NCI-H1092 treated with DMSO at 0.1 percent for 48 hours (cell line): ENCODE data around the gene ATP6V1G1.
"Not testable (repeated sequence)": the region's sequence is repeated elsewhere in the genome, so short reads cannot be mapped to it uniquely, and the experiment has no call there.

Experiments used
- DNase-seq: peaks from one replicate; lab custom pipeline; 2025; lab: John Stamatoyannopoulos, UW

The ATP6V1G1 gene

DNA sequence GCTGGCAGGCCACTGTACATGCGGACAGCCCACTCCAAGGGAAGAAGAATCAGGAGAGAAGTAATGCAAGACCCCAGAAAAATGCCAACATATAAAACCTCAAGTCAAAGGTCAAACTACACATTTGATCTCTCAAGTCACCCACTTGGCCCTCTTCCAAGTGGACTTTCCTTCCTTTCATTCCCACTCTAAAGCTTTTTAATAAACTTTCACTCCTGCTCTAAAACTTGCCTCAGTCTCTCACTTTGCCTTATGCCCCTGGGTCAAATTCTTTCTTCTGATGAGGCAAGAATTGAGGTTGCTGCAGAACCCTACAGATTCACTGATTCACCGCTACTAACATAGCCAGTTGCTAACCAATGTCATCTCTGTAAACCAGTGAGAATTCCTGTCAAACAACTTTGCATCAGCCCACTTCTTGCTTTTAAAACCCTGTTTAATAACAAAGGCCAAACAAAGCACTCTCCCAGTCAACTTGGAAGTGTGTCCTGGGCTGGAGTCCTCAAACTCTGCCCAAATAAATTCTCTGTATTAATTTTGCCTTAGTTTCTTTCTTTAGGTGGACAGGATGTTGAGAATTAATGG lies 6.9 kb upstream of the ATP6V1G1 start:
- DNase-seq: no peak

DNA sequence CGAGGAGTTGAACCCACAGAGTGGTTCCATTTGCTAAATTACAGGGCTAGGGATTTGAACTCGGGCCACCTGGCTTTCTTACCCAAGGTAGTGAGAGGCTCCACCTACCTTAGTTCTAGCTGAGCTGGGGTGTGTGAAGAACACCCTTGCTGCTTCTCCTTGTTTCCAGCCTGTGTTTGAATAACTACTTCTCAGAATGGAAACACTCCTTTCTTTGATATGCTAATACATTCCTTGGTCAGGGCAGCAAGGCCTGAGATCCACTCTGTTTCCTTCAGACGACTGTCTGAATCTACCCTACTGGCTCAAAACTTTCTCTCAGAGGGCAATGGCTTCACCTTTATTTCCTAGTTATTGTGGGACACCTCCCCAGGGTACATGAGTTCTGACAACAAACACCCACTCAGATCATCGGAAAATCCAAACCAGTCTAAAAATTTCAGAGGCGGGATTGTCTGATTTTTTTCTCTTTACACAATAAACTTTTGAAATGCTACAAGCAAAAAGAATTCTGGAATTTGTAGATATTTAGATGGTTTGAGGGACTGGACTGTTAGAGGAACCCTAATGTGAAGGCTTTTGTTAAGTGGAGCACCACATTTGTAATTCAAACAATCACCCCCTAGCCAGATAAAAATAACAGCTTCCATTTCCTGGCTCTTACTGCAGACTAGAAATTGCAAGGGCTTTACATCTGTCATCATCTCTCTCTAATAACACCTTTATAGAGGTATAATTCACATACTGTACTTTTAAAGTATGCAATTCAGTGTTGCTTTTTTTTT lies 4.0 kb upstream of the ATP6V1G1 start:
- DNase-seq: no peak

DNA sequence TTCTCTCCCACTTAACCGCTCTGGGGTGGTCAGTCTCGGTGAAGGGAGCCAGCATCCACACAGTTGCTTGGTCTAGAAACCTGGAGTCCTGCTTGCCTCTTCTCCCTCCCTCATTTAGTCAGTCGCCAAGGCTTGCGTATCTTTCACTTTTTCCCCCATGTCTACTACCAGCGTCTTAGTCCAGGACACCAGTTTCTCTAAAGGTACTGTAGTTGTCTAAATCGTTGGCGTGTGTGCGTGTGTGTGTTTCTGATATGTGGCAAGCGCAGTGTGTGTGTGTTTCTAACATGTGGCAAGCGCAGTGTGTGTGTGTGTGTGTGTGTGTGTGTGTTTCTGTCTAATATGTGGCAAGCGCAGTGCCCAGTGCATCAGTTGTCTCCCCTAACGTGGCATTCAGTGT lies 641 bp downstream of the ATP6V1G1 start:
- DNase-seq: no peak

DNA sequence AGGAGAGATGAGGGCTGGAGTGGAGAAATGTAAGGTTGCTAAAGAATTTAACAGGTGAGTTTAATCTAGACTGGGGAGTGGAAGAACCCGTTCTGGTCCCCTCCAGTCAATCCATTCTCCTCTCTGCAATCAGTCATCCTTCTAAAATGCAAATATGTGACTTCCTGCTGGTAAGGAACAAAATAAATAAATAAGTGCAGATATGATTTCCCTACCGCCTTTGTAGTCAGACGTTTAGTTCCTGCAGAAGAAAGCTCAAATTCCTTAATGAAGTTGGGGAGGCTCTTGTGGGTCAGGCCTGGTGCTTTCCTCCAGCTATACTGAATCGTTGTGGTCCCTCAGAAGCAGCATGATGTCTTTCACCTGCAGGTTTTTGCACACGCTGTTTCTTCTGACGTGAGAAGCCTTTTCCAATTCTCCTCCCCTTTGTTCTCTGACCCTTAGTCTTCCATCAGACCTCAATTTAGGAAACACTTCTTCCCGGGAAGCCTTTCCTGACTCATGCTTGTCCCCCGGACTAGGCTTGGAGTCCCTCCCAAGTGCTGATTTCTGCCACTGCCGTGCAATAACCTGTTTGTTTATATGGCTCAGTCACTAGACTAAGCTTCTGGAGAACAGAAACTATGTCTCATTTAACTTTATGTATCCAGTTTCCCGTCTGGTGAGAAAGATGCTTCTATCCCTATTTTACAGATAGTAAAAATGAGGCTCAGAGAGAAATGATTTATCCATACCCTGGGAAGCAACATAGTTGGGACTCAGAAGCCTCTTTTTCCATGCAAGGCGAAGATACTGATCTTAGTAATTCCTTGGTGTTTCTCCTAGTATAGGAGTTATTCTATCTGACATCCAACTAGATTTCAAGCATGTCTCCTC lies 1.3 kb downstream of the ATP6V1G1 start:
- no peak for DNase-seq

DNA sequence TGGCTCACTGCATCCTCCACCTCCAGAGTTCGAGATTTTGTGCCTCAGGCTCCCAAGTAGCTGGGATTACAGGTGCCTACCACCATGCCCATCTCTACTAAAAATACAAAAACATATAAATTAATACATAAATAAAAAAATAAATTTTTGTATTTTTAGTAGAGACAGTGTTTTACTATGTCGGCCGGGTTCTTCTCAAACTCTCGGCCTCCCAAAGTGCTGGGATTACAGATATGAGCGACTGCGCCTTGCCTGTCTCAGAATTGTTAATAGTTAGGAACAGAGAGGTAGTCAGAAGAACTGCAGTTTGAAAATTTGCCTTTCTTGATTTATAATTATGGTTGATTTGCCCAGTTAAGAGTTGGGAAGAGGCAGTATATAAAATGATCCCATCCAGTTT lies 2.8 kb downstream of the ATP6V1G1 start:
- no peak for DNase-seq

DNA sequence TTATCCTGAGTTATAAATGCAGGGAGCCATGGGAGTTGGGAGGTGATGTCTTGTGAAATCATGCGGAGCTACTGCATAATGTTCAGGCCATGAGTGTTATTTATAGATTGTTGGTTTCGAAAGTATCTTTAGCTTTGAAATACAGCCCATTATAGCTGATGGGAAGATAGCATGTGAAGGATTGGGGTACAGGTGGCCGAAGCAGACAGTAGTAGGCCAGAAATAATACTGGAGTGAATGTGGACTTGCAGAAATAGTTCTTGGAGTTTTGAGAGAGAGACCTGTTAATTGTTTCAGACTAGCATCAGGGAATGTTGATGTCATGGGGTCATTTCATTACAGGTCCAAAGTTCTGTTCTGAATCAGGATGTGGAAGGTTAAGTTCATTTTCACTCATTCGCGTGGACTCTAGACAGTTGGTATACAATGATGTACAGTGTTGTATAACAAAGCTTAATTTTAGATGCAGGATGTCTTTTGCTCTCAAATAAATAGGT lies 3.8 kb downstream of the ATP6V1G1 start:
- no peak for DNase-seq

DNA sequence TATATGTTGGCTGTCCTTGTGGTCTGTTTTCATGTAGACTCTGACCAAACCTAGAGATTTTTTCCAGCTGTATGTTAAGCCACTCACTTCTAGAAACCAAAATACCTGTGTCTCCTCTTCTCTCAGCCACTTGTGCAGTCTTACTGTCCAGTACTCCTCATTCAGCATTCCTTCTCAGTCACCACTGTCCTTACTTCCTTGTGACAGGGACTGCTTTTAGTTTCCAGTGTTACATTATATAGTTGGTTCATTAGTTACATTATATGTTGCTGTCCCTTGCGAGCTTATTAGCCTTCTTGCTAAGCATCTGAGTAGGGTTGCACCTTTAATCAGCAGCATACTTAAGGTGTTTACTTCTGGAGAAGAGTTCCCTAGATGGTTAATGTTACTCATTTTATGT lies 4.3 kb downstream of the ATP6V1G1 start:
- no peak for DNase-seq

DNA sequence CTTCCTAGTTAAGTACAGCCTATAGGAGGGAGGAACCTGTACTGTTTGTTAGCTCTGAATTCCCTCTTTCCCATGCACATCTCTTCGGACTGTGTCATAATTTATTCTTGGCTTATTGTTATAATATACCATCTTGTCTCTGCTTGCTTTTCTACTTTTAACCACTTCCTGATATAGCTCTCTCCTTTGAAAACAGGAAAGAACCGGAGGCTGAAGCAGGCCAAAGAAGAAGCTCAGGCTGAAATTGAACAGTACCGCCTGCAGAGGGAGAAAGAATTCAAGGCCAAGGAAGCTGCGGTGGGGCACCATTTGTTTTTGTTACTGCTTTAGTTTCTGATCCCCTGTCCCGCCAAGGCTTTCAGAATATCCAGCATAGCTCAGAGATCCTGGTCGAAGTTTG lies 4.8 kb downstream of the ATP6V1G1 start:
- no peak for DNase-seq

DNA sequence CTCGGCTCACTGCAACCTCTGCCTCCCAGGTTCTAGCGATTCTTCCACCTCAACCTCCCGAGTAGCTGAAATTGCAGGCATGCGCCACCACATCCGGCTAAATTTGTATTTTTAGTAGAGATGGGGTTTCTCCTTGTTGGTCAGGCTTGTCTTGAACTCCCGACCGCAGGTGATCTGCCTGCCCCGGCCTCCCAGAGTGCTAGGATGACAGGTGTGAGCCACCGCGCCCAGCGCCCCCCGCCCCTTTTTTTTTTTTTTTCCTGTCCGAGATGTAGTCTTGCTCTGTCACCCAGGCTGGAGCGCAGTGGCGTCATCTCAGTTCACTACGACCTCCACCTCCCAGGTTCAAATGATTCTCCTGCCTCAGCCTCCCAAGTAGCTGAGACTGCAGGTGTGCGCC lies 6.6 kb downstream of the ATP6V1G1 start:
- no peak for DNase-seq

DNA sequence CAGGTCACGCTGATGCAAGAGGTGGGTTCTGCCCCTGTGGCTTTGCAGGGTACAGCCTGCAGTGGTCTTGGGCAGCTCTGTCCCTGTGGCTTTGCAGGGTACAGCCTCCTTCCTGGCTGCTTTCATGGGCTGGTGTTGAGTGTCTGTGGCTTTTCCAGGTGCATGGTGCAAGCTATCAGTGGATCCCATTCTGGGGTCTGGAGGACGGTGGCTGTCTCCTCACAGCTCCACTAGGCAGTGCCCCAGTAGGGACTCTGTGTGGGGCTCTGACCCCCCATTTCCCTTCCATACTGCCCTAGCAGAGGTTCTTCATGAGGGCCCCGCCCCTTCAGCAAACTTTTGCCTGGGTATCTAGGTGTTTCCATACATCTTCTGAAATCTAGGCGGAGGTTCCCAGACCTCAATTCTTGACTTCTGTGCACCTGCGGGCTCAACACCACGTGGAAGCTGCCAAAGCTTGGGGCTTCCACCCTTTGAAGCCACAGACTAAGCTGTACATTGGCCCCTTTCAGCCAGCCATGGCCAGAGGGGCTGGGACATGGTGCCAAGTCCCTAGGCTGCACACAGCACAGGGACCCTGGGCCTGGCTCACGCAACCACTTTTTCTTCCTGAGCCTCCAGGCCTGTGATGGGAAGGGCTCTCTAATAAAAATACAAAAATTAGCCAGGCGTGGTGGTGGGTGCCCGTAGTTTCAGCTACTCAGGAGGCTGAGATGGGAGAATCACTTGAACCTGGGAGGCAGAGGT lies 13.1 kb downstream of the ATP6V1G1 start:
- DNase-seq: not testable (repeated sequence)

DNA sequence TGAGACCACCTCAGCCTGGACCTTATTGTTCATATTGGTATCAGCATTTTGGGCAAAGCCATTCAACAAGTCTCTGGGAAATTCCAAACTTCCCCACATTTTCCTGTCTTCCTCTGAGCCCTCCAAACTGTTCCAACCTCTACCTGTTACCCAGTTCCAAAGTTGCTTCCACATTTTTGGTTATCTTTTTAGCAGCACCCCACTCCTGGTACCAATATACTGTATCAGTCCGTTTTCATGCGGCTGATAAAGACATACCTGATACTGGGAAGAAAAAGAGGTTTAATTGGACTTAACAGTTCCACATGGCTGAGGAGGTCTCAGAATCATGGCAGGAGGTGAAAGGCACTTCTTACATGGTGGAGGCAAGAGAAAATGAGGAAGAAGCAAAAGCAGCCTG lies 14.2 kb downstream of the ATP6V1G1 start:
- not testable (repeated sequence) for DNase-seq

DNA sequence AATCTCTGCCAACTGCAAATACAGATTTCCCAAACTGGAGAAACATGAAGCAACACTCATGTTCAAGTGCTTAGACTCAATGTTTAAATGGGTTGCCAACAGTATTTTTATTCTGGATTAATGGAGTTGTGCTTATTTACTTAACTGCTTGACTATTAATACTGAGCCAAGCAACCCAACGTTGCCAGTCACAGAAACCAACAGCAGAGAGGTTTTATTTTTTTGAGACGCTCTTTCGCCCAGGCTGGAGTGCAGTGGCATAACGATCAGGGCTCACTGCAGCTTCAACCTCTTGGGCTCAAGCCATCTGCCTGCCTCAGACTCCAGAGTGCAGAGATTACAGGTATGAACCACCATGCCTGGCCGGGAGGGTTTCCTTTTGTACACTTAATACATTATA lies 15.1 kb downstream of the ATP6V1G1 start:
- DNase-seq: peak; percentile 15

DNA sequence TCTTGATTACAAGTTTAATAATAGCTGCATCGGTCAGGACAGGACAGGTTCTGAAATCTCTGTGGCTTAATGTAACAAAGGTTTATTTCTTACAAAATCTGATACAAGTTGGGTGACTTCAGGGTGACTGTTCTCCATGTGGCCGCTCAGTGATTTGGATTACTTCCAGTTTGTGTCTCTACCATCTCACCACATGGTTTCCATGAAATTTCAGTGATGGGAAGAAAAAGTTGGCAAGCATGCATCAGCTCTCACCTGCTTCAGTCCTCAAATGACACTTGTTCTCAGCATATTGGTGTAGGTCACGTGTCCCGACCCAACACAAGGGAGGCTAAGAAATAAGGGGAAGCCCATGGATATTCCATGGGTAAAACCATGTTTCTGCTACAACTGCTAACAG lies 15.7 kb downstream of the ATP6V1G1 start:
- no peak for DNase-seq

DNA sequence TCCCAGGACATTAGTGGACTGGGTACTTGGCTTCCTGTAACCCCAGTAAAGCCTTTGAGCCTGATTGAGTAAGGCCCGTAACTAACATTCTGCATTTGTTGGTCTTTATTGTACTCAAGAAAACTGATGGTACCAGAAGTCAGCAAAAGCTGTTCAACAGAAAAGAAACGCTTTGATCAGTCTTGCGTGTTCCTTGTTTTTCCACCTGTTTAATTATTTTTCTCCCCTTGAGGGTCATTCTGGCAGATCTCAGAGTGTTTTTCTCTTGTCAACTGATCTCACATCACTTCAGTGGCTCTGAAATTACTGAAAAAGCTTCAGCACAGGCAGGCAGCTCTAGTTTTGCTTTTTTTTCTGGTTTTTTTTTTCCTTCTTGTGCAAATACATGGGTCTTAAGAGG lies 17.4 kb downstream of the ATP6V1G1 start:
- no peak for DNase-seq

DNA sequence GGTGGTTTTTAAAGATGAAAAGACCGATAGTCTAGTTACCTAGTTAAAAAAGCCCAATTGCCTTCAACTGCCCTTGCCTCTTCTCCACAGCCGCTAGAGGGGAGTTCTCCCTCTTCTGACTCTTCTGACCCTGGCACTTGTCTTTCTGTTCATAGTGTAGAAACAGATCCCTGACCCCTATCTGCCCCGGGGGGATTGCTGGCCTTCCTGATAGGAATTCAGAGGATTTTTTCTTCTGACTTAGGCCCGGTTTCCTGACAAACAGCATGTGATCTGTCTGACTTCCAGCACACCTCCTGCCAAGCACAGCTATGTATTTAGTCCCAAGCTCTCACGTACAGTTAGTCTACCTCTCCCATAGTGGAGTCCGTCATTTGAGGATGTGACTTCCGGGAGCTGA lies 18.5 kb downstream of the ATP6V1G1 start:
- DNase-seq: no peak

DNA sequence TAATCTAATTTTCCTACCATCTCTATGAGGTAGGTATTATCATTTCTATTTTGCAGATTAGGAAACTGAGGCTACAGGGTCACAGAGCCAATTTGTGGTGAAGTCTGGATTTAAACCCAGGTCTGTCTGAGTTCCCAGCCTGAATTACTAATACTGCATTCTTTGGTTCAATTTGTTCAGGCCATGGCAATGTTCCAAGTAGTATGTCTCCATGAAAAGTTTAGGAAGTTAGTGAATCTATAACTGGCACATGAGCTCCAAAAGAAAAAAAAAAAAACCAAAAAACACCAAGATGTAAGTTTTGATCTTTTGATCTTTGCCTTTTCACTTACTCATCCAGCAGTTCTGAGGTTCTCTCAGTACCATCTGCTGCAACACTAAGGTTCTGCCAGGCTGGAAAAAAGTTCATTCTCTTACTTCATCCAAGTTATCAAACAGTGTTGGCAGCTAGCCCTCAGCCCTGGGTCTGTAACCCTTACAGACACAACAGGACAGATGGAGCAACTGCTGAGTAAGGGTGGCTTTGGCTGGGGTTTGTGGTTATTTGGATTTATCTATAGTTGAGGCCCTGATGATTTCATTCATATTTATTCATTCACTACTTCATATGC lies 19.1 kb downstream of the ATP6V1G1 start:
- no peak for DNase-seq

DNA sequence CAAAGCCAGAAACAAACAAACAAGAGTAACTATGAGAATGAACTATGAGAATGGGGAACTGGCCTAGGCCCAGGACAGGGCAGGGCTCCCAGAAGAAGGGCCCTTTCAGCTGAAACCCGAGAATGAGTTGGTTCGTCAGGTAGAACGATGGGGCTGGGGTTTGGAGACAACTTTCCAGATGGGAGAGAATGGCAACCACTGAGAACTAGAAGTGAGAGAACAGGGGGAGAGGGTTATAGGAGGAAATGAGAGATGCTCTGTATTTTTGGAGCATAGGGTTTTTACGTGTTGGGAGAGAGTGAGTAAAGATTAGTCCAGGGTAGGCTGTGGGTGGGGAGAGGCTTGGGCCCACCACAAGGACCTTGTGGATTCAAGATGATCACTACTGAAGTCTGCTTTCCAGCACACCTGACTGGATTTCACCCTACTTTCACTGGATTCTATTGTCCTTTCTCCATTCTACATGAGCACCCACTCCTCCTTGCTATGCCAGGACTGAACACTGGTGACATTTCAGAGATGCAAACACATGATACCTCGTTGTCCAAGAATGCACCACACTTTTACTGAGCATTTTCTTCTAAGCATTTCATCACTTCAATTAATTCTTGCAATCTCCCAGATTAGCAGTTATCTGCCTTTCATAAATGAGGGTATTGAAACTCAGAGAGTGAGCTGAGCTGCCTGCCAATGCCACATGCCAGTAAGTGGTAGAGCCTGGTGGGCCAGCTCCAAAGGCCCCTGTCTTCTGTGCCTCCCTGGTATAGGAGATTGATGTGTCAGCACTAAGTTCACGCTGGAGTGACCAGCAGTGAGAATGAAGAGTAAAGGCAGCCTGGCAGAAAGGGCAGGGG lies 20.3 kb downstream of the ATP6V1G1 start:
- DNase-seq: no peak

DNA sequence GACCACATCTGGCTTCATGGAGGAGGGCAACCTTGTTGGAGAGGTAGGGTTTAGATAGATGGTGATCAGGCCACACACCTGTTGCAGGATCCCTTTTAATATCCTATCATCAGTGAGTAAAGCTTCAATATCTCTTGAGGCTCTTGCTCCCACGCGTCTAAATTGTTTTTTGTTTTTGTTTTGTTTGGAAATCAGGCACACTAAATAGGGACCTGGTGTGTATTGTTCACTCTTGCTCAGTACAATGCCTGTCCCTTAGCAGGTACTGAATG lies 20.9 kb downstream of the ATP6V1G1 start:
- DNase-seq: no peak

DNA sequence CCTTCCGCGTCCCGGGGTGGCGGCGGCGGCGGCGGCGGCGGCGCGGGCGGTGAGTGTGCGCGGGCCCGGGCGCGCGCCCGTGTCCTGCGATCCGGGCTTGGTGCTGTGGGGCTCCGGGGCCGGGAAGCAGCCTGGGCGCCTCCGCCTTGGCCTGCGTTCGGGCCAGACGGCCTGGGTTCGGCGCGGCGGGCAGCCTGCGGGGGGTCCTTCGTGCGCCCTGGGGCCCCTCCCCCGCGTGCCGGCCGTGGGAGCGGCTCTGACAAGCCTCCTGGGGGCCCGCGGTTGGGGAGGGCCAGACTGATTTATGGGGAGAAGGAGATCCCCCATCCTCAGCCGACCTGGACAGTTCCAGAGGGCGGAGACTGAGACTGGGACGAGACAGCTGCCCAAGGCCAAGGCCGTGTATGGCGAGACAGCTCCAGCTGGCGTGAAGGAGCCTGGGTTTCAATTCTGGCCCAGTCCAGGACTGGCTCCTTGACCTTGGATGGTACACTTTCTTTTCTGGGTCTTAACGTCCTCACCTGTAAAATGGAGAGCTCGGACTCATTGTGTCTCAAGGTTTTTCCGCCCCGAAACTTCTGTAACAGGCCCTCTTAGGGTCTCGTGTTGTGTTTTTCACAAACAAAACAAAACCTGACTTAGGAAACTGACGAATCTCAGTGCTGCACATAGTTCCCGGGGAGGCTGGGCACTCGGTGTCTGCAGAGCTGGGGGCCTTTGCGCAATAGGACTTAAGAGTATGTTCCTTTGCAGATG lies 24.1 kb downstream of the ATP6V1G1 start:
- DNase-seq: peak; percentile 76

DNA sequence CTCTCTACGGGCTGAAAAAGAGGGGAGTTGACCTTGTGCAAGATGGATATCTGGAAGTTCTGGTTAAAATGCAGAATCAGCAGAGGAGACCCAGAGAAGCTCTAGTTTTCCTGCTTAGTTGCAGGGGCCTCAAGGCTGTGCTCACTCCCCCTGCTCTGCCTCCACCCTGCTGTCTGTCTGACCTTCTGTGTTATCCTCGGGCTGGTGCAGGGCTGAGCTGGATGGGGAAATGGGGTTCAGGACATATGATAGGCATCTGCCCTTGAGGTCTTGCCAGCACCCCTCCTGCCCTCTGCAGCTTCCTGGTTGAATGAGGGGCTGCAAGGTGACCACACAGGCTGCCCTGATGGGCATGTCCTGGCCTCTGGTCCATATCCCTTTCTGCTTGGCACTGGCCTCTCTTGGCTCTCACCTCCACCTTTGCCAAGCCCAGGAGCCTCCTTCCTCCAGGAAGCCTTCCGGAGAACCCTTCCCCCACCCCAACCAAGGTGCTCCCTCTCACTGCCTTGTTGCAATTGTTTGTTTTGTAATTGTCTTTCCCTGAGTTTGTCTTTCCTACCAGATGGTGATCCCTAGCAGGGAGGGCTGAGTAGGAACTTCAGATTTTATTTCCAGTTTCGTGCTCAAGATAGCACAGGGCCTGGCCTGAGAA lies 24.8 kb downstream of the ATP6V1G1 start:
- DNase-seq: no peak
